Heart left ventricle (tissue), 13 donors: ENCODE results near the gene GPR176.

Experiments
- CTCF ChIP-seq, 12 donors: fragments of 200-600 bp; sonication (generic) in 4 of 12; IDR thresholded peaks; one replicate each; pipeline versions ENCODE4 v1.5.0 to v1.8.0; 2018 to 2022; ENCODE audit warnings: antibody characterized with exemption in 12 of 12, mild to moderate bottlenecking in 5 of 12
- POLR2A ChIP-seq, 2 donors: fragments of 450-650 bp; IDR thresholded peaks; one replicate each; pipeline ENCODE4 v1.6.1; 2017; ENCODE audit warnings: antibody characterized with exemption in 2 of 2, mild to moderate bottlenecking in 2 of 2, moderate library complexity in 2 of 2
- donor health status: ischemic (EF 13 %, LVEDD 7.1; RV severe dilation, severe dysfunction).
- donor health status: DM: no; HTN: yes; CAD: no.
- donor health status: DM: no; HTN: no; CAD: no.
- donor health status: ischemic (EF 25% LVEDD 6.9; RV normal size, moderate dysfunction).
- donor health status: ischemic (EF 25% LVEDD 5.7; RV mildly dilated, moderate dysfunction).
- donor health status: ischemic (EF 35%, LVEDD 5.7; RV mildly dilated, moderate dysfunction).
- donor health status: nonischemic (EF 11% LVEDD 7.7; RV severe dilation, severe dysfunction).
- donor health status: DM: yes; HTN: yes; CAD: no.
- donor health status: PGD.
- donor health status: ischemic (EF 29% LVEDD 5.4; RV normal size, mild dysfunction).
- donor health status: nonischemic (EF 23%, LVEDD 6.1; RV moderate dilation, normal function).

DNA sequence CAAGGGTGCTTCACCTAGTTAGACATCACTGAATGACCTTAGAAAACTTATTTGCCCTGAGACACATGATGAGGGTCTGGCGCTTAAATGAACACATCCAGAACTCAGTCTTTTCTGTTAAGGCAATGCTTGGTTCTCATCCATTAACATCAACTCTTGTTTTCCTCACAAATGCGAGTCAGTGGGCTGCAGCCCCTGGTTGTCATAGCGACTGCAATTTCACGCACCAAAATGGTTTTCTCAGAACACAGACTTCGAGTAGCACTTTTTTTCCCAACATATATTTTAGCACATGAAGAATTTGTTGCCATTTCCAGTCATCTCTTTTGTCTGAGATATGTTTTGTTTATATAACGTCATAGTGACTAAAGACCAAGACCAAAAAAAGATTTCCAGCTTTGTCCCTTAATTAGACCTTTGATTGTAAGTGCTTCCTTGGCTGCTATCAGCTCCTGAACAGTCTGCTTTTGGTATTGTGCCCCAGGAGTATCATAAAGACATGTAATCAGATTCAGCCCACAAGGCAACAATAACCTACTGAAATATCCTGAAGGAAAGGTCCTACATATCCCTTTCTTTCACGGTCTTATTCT is 68.5 kb downstream of the GPR176 start:
- TF ChIP-seq CTCF (IDR thresholded peaks at IDR 0.05) = no peak
- TF ChIP-seq POLR2A (IDR thresholded peaks at IDR 0.05) = no peak
